Adrenal gland (tissue), 12 donors: ENCODE results near the gene PGRMC2. TPM values are rescaled to one million over a fixed set of nuclear protein-coding genes. Genes with fewer than 3 reads are reported as not detected.
A peak's percentile ranks its signal among the peaks of the same experiment; 100 is the strongest.

Source experiments
- DNase-seq, 7 donors: peaks; one replicate each; pipeline ENCODE4 v3.0.0-alpha.2; 2019 to 2020
- H3K27ac ChIP-seq, 5 donors: fragments of 200-600 bp; sonication (generic) in 4 of 5; 1 replicate in 3 of 5; 2 replicates in 2 of 5; pipeline versions ENCODE4 v1.5.1 to v1.8.0; 2016 to 2020; ENCODE audit warnings: mild to moderate bottlenecking in 1 of 5
- H3K27me3 ChIP-seq: fragments of 200-600 bp; 2 replicates; pipeline ENCODE4 v1.8.0; 2021
- H3K36me3 ChIP-seq, 2 donors: fragments of 200-600 bp; replicated peaks in 1 of 2; 1 replicate in 1 of 2; 2 replicates in 1 of 2; pipeline versions ENCODE4 v1.5.1 to v1.8.0; 2018 to 2022
- H3K4me1 ChIP-seq, 2 donors: fragments of 200-600 bp; replicated peaks in 1 of 2; 1 replicate in 1 of 2; 2 replicates in 1 of 2; pipeline versions ENCODE4 v1.5.1 to v1.8.0; 2018 to 2021
- H3K4me3 ChIP-seq, 4 donors: fragments of 200-600 bp; sonication (generic) in 3 of 4; one replicate each; pipeline ENCODE4 v1.5.1; 2016 to 2018
- H3K9me3 ChIP-seq, 3 donors: fragments of 200-600 bp; sonication (generic) in 1 of 3; replicated peaks in 1 of 3; 1 replicate in 2 of 3; 2 replicates in 1 of 3; pipeline versions ENCODE4 v1.5.1 to v1.8.0; 2016 to 2021
- POLR2A ChIP-seq, 2 donors: fragments of 450-650 bp; IDR thresholded peaks; one replicate each; pipeline ENCODE4 v1.6.1; 2017; ENCODE audit warnings: antibody characterized with exemption in 2 of 2, mild to moderate bottlenecking in 2 of 2, moderate library complexity in 1 of 2
- WGBS, 4 donors: extraction: QIAGEN DNeasy Blood & Tissue Kit in 2 of 4; methylation state at CpG; one replicate each; pipeline versions ENCODE4 v1.1.5 to v1.1.7; 2013 to 2017; 5-methylcytosine and 5-hydroxymethylcytosine counted together
- intact Hi-C, 2 donors: fragments of 100-400 bp; cut with DNase I; formaldehyde crosslinking; loops; one replicate each; pipeline versions ENCODE4 v1.14.1 to v1.15.0; 2022 to 2023
- polyA plus RNA-seq, 3 donors: library from polyadenylated mRNA; stranded (reverse); fragments of 200-250 nt in 2 of 3; fragments of 350-450 nt in 1 of 3; fragmentation: Illumina TruSeq in 1 of 3; extraction: RNeasy Lipid Tissue Mini Kit (QIAGEN cat#74804) in 1 of 3; gene quantifications; one replicate each; pipeline ENCODE4 v1.2.3, GENCODE V29; 2013 to 2014
- total RNA-seq, 9 donors: library from RNA; depleted of rRNA in 4 of 9; stranded (reverse); fragments of >200 nt in 4 of 9; fragments of 120-200 nt in 1 of 9; fragmentation: NEBNext Ultra II Directional in 1 of 9; extraction: Animal tissue kit (Norgen Biotek cat#: 25700) in 1 of 9; gene quantifications; one replicate each; pipeline versions ENCODE4 v1.1.0 to v1.2.4, GENCODE V29; 2013 to 2023
- TF ChIP-seq, protein P1 (sequence below), 6 experiments: fragments of 450-650 bp in 4 of 6; fragments of 200-600 bp in 2 of 6; sonication (generic) in 1 of 6; IDR thresholded peaks; 1 replicate in 5 of 6; 2 replicates in 1 of 6; pipeline versions ENCODE4 v1.5.1 to v1.8.0; 2016 to 2021; ENCODE audit warnings: antibody characterized with exemption in 6 of 6, mild to moderate bottlenecking in 2 of 6, moderate library complexity in 1 of 6
- donor health status: healthy with polysubstance abuse.
- donor health status: Bipolar disorder and iron deficiency.
- donor health status: DM: yes; HTN: yes; CAD: no.
- donor health status: DM: no; HTN: no; CAD: no.
- donor health status: DM: no; HTN: no; CAD: no.
- donor health status: DM: yes; HTN: yes; CAD: no.

The PGRMC2 gene
- total and polyA plus RNA-seq, 12 donors, result 22.9 to 152 (median 43.8) TPM

DNA sequence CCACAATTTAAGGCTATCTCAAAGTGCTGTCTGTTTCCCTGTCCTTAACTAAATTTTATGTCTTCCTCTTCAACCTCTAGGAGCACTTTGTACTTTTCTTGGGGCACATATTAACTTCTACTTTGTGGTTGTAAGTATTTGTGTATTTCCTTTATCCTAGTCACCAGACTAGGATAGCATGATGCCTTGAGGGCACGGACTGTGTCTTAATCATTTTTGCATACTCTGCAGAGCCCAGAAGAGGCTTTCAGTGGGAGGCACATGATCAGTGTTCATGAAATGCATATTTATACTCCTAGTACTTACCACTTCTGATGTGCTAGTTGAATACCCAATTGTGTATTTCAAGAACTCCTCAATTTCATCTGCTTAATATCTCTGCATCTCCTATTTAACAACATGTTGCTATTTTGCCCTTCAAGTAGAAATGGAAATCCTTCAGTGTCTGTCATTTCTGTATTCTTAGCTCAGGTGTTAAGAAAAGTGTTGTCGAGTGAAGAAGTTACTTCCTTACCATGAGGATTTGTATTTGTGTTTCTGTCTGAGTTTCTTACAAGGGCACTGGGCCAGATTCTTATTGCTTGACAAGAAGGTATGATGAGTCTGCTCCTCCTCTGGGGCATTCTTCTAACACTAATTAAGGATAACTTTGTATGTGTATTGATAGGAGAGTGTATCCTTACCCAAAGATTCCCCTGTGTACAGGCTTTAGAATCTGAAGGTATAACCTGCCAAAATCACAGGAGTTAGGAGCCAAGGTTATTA lies 28.3 kb upstream of the PGRMC2 start:
- H3K27ac ChIP-seq, result no peak overlapping the region
- H3K36me3 ChIP-seq, result no peaks in the 10 kb centered on the region
- H3K27me3 ChIP-seq, result no peaks in the 10 kb centered on the region
- no peaks in the 10 kb centered on the region for H3K4me1 ChIP-seq
- no peaks in the 10 kb centered on the region for H3K9me3 ChIP-seq
- TF ChIP-seq, protein P1, sequence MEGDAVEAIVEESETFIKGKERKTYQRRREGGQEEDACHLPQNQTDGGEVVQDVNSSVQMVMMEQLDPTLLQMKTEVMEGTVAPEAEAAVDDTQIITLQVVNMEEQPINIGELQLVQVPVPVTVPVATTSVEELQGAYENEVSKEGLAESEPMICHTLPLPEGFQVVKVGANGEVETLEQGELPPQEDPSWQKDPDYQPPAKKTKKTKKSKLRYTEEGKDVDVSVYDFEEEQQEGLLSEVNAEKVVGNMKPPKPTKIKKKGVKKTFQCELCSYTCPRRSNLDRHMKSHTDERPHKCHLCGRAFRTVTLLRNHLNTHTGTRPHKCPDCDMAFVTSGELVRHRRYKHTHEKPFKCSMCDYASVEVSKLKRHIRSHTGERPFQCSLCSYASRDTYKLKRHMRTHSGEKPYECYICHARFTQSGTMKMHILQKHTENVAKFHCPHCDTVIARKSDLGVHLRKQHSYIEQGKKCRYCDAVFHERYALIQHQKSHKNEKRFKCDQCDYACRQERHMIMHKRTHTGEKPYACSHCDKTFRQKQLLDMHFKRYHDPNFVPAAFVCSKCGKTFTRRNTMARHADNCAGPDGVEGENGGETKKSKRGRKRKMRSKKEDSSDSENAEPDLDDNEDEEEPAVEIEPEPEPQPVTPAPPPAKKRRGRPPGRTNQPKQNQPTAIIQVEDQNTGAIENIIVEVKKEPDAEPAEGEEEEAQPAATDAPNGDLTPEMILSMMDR (IDR thresholded peaks at IDR 0.05), result no peak
- no peak for TF ChIP-seq POLR2A (IDR thresholded peaks at IDR 0.05)
- 74 to 90% (median 87%) methylated on average over 2 of the region's 2 CpGs for WGBS, 4 donors
- intact Hi-C loops, result no loop called here
- DNase-seq, result no peak
- no peak overlapping the region for H3K4me3 ChIP-seq

DNA sequence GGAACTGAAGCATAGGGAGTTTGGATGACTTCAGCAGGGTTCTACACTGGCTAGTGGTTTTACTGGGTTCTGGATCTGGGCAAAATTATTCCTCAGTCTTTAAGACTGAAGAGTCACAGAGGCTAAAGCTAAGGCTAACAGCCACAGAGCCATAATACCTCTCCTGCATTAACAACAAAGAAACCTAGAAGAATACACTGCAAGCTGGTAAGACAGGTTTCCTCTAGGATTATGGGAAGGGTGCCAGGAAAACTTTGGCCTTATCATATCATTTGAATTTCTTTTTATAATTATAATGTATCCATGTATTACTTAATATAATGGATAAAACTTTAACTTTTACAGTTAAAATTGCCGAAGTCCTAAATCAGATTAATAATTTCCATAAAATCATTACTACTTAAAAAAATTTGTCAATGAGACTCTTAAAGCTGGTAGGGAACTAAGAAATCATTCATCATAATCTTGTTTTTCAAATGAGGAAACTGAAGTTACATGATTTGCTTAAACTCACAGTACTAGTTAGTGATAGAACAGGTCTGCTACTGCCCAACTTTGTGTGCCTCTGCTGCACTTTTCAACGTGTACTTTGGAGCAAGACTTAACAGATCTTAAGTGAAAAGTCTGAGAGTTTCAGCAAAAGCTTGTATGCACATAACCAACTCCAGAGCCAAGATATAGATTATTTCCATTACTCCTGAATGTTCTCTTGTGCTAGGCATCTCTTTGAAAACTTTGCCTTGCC lies 24.2 kb upstream of the PGRMC2 start:
- Histone ChIP-seq H3K36me3 (no peaks in the 10 kb centered on the region), H3K4me3 (no peak overlapping the region), H3K4me1 (peaks cover 11 to 14% of the 10 kb centered on the region in 2 donors), H3K27ac (no peak overlapping the region), H3K9me3 (no peaks in the 10 kb centered on the region), H3K27me3 (no peaks in the 10 kb centered on the region)
- TF ChIP-seq POLR2A (IDR thresholded peaks at IDR 0.05), result no peak
- TF ChIP-seq, protein P1 (IDR thresholded peaks at IDR 0.05), result no peak
- no peak for DNase-seq
- intact Hi-C loops, result no loop called here
- WGBS, 4 donors, result 80 to 93% (median 90%) methylated on average over 2 of the region's 2 CpGs

DNA sequence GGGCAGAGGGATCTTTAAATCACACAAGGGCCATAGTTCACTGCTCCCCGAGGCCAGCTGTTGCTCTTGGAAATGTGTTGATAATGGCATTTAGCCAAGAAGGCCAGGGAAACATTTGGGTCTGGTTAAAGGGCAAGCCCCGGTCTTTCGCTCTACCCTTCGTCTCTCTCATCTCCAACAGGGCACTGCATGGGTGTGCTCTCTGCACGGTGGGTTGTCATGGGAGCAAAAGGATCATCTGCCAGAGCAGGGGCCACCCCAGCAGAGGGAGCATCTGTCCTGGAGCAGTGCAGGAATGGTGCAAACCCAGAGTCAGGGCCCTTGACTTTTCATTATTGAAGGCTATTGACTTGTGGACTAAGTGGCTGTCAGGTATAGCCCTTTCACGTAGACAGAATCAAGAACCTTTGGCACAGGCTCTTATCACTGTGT lies 22.7 kb upstream of the PGRMC2 start:
- Histone ChIP-seq H3K27ac (peak overlapping the region in 2 of 5 donors; percentile 13 to 31), H3K9me3 (no peaks in the 10 kb centered on the region), H3K4me1 (peaks cover 11 to 14% of the 10 kb centered on the region in 2 donors), H3K27me3 (no peaks in the 10 kb centered on the region), H3K4me3 (no peak overlapping the region), H3K36me3 (no peaks in the 10 kb centered on the region)
- DNase-seq, result peak in 6 of 7 donors; percentile 3 to 57 (median 24)
- intact Hi-C loops, result no loop called here
- WGBS, 4 donors, result 35 to 62% (median 48%) methylated on average over 6 of the region's 6 CpGs
- no peak for TF ChIP-seq POLR2A (IDR thresholded peaks at IDR 0.05)
- TF ChIP-seq, protein P1 (IDR thresholded peaks at IDR 0.05), result peak in 3 of 6 experiments; percentile 7 to 26 (median 26)

DNA sequence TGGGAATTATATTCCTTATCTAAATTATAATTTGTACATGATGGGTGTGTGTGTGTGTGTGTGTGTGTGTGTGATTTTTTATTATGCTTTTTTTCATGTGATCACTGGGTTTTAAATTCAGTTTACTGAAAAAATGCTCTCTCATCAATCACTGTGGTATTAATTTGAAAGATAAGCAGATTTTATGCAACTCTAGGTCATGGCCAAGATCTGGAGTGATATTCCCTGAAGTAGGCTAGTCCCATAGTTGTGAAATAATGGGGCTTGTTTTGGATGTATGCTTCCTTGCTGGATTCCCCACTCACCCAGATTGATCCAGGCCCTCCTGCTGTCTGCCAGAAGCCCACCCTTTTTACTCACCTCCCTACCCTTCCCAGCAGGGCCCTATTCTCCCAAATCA lies 22.0 kb upstream of the PGRMC2 start:
- intact Hi-C loops, result no loop called here
- Histone ChIP-seq H3K4me3 (no peak overlapping the region), H3K36me3 (no peaks in the 10 kb centered on the region), H3K4me1 (peaks cover 11 to 14% of the 10 kb centered on the region in 2 donors), H3K27me3 (no peaks in the 10 kb centered on the region), H3K9me3 (no peaks in the 10 kb centered on the region), H3K27ac (peak overlapping the region in 2 of 5 donors; percentile 13 to 31)
- no peak for TF ChIP-seq POLR2A (IDR thresholded peaks at IDR 0.05)
- TF ChIP-seq, protein P1 (IDR thresholded peaks at IDR 0.05), result no peak
- no peak for DNase-seq
